Muscle layer of duodenum (tissue), 2 donors: ENCODE data around the gene ASB18.

Source experiments
- H3K27ac ChIP-seq: one replicate; pipeline ENCODE4 v1.7.0; 2013; ENCODE audit warnings: mild to moderate bottlenecking, low read length
- H3K27me3 ChIP-seq: one replicate; pipeline ENCODE4 v1.7.0; 2013; ENCODE audit warnings: low read depth, mild to moderate bottlenecking, control low read depth, low read length
- H3K36me3 ChIP-seq, 2 donors: one replicate each; pipeline ENCODE4 v1.7.0; 2013; ENCODE audit warnings: low read length in 2 of 2, control low read depth in 1 of 2, mild to moderate bottlenecking in 1 of 2; ENCODE audit not compliant: insufficient read depth in 2 of 2, control insufficient read depth in 1 of 2
- H3K4me1 ChIP-seq, 2 donors: one replicate each; pipeline ENCODE4 v1.7.0; 2013; ENCODE audit warnings: low read length in 2 of 2, mild to moderate bottlenecking in 2 of 2, control low read depth in 1 of 2, moderate library complexity in 1 of 2; ENCODE audit not compliant: insufficient read depth in 2 of 2, control insufficient read depth in 1 of 2
- H3K4me3 ChIP-seq, 2 donors: one replicate each; pipeline ENCODE4 v1.7.0; 2013; ENCODE audit warnings: low read length in 2 of 2, low read depth in 1 of 2, mild to moderate bottlenecking in 1 of 2
- H3K9me3 ChIP-seq, 2 donors: one replicate each; pipeline ENCODE4 v1.7.0; 2013; ENCODE audit warnings: low read length in 2 of 2, control low read depth in 1 of 2, mild to moderate bottlenecking in 1 of 2; ENCODE audit not compliant: control insufficient read depth in 1 of 2
- donor health status: healthy.

The ASB18 gene

DNA sequence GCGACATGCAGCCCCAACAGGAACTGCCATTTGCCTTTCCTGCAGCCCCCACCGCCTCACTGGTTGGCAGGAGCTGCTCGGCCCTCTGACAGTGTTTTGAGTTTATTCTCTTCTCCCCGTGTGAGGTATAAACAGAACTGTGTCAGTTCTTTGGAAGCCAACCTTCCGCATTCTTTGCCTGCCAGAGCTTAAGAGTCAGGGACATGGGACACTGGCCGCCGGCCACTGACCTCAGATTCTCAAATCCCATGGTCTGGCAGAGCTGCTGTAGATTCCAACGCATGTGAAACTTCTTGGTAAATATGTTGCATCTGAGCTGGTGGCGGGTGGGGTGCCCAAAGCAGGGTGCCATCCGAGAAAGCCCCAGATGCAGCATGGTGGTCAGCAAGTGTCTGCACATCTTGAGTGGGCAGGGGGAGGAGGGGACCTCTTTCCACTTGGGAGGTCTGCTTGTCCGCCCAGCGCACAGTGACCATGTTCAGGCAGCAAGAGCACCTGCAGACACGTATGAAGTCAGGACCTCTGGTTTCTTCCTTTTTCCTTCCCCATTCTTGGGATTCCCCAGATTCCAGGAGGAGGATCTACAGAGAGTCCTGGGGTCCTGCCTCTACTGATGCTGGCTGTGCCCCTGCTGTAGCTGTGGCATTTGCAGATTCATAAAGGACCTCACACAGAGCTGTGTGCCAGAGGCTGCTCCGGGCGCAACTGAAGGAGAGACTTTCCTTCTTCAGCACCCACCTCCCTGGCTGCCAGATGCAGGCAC is 23.8 kb downstream of the ASB18 start:
- Histone ChIP-seq H3K4me1 (peaks cover 0 to 11% of the 10 kb centered on the region in 2 donors), H3K27ac (no peak overlapping the region), H3K4me3 (no peak overlapping the region), H3K9me3 (no peaks in the 10 kb centered on the region), H3K27me3 (peaks cover 26% of the 10 kb centered on the region), H3K36me3 (no peaks in the 10 kb centered on the region)

DNA sequence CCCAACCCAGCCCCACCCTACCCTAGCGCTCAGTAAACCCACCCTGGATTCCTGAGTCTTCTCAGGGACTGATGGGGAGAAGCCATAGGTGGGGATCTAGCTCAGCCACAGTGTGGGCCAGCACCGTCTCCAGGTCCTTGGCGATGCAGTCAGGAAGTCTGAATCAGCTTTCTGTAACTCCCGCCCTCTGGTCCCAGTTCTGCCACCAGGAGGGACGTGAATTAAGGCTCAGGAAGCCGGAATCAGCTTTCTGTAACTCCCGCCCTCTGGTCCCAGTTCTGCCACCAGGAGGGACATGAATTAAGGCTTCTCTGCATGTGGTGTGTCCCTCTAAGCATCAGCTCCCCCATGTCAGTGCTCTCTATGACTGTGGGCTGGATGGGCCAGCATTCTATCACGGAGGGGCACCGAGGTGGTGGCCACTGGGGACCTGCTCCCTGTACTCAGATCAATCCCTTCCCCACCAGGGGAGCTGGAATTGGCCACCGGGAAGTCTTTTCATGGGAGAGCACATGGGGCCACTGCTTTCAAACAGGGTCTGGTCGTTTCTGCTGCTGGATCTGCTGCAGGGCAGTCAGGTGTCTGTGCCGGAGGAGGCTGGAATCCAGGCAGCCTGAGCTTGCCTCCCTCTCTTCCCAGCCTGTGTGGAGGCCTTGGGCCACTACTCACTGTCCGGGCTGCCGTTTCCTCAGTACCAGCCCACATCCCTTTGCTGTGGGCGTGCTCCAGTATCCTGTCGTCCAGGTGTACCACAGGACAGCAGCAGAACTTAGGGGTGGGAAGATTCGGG is 24.7 kb downstream of the ASB18 start:
- Histone ChIP-seq H3K9me3 (peaks cover 0 to under 1% of the 10 kb centered on the region in 2 donors), H3K27ac (no peak overlapping the region), H3K4me1 (peaks cover 0 to 11% of the 10 kb centered on the region in 2 donors), H3K27me3 (peaks cover 33% of the 10 kb centered on the region), H3K36me3 (no peaks in the 10 kb centered on the region), H3K4me3 (no peak overlapping the region)

DNA sequence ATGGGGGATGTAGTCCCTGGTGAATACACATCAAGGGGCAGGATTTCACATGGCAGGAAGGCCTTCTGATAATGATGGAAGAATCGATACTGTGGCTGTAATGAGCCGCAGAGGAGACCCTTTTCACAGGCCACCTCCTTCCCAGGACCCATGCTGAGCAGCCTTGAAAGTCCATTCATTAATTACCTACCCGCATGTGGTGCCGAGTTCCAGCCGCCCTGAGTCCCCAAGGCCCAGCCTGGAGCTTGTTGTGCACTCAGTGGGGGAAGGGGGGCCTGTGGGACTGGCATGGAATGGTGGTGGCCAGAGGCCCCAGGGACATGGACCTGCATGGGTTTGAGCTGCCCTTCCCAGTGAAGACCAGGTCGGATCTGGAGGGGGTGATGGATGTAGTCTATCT is 25.5 kb downstream of the ASB18 start:
- H3K27ac ChIP-seq = no peak overlapping the region

DNA sequence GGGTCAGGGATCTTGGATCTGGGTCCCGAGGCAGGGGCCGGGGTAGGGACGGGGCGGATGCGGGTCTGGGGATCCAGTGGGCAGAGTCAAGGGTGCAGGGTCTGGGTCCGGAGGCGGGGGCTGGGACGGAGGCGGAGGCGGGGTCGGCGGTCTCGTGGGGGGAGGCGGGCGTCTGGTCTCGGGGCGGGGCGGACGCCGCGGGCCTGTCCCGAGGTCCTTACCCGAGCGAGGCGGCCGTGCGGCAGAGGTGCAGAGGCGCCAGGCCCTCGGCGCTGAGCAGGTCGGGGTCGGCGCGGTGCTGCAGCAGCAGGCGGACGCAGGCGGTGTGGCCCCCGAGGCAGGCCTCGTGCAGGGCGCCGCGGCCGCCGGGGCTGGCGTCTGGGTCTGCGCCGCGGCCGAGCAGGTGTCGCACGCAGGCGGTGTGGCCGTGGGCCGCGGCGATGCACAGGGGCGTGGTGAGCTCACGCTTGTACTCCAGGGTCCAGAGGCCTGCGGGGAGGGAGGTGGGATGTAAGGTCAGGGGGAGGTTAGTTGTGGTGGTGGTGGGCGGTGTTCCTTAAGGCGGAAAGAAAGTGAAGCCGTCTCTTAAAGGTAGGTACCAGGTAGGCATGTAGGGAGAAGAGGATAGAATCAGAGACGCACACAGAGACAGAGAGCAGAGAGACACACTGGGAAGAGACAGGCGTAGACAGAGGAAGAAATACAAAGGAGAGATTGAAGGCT is 26.6 kb downstream of the ASB18 start:
- Histone ChIP-seq H3K36me3 (no peaks in the 10 kb centered on the region), H3K27me3 (peaks cover 40% of the 10 kb centered on the region), H3K27ac (no peak overlapping the region), H3K9me3 (peaks cover 2 to 11% of the 10 kb centered on the region in 2 donors), H3K4me3 (no peak overlapping the region), H3K4me1 (peaks cover 0 to 11% of the 10 kb centered on the region in 2 donors)

More for the DNA sequence above, 25.5 kb downstream of the ASB18 start:
- no peaks in the 10 kb centered on the region for H3K36me3 ChIP-seq
- H3K9me3 ChIP-seq = peaks cover 0 to 7% of the 10 kb centered on the region in 2 donors
- H3K4me3 ChIP-seq = no peak overlapping the region
- H3K27me3 ChIP-seq = peaks cover 38% of the 10 kb centered on the region
- peaks cover 0 to 11% of the 10 kb centered on the region in 2 donors for H3K4me1 ChIP-seq

DNA sequence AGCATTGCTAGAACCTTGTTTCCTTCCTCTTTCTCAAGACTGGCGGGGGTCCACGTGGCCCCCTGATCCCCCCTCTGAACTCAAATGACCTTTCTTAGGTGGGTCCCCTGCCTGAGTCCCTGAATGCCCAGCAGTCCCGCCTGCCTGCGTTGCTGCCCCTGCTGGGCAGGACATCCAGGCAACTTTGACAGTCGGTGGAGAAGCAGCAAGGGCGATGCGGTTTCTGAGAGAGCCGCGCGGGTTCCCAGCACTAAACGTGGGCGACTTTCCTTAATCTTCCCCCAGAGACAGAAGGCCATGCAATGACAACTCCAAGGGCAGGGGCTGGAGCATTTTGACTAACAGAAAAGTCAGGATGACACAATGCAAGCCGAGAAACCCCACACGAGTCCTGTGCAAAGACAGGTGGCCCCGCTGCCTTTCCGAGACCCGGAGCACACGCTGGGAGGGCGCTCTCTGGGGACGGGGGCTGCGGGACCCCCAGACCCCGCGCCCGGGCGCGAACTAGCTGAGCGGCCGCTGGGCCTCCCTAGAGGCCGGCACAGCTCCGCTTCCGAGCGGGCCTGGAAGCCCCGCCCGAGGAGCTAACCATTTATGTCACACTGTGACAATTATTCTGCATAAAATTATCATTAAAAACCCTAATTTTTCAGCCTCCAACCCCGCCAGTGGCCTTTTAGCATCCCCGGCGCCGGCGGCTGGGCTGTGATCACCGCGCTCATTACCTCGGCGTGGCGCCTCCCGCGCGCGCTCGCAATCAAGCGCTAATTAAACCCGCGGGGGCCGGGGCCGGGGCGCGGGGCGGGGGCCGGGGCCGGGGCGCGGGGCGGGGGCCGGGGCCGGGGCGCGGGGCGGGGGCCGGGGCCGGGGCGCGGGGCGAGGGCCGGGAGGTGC is 27.4 kb downstream of the ASB18 start:
- Histone ChIP-seq H3K4me1 (peaks cover 0 to 11% of the 10 kb centered on the region in 2 donors), H3K36me3 (no peaks in the 10 kb centered on the region), H3K4me3 (peak overlapping the region in 1 of 2 donors; percentile 51), H3K9me3 (peaks cover 5 to 11% of the 10 kb centered on the region in 2 donors), H3K27me3 (peaks cover 40% of the 10 kb centered on the region), H3K27ac (no peak overlapping the region)

DNA sequence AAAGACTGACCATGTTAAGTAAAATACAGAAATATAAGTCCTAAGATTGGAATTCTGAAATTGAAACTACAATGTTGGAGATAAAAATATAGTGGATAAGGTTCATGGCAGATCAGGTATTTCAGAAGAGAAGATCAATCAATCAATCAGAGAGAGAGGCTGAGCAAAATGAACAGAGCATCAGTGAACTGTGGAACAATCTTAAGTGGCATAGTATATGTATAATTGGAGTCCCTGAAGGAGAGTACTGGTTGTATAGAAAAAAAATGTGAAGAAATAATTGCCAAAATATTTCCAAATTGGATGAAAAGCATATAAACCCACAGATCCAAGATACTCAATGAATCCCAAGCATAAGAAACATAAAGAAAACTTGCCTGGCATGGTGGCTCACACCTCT is 35.0 kb downstream of the ASB18 start:
- peaks cover 16 to 30% of the 10 kb centered on the region in 2 donors for H3K9me3 ChIP-seq
- H3K4me1 ChIP-seq = no peaks in the 10 kb centered on the region
- no peak overlapping the region for H3K4me3 ChIP-seq
- no peak overlapping the region for H3K27ac ChIP-seq
- peaks cover 6% of the 10 kb centered on the region for H3K27me3 ChIP-seq
- H3K36me3 ChIP-seq = no peaks in the 10 kb centered on the region

DNA sequence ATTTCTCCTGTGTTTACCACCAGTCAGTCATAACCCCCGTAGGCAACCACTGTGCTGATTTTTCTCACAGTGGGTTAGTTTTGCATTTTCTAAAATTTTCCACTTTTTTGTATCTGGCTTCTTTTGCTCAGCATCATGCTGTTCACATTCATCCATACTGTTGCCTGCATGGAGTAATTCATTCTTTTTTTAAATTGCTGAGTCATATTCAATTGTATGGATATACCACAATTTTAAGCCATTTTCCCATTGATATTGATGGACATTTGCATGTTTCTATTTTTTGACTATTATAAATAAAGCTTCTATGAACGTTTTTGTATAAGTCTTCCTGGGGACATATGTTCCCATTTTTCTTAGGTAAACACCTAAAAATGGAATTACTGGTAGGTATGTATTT is 40.5 kb downstream of the ASB18 start:
- H3K4me1 ChIP-seq = no peaks in the 10 kb centered on the region
- no peaks in the 10 kb centered on the region for H3K27me3 ChIP-seq
- H3K36me3 ChIP-seq = no peaks in the 10 kb centered on the region
- peaks cover 10 to 20% of the 10 kb centered on the region in 2 donors for H3K9me3 ChIP-seq
- H3K4me3 ChIP-seq = no peak overlapping the region
- H3K27ac ChIP-seq = no peak overlapping the region

DNA sequence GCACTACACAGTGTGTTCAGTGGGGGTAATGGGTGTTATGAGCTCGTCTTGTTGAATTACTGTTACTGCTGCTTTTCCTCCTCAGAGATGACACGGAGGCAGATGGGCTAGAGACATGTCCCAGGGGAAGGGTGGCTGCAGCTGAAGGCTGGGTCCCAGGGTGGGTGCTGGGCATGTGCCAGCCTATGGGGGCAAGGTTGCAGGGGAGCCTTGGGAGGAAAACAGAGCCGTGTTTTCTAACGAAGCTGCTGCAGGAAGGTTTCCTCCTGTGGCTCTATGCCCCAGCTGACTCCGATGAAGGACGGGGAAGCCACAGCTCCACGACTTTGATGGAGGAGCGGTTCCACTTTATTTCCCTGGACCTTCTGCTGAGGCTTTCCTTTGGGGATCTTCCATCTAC is 42.4 kb downstream of the ASB18 start:
- Histone ChIP-seq H3K27ac (no peak overlapping the region), H3K27me3 (no peaks in the 10 kb centered on the region), H3K4me3 (no peak overlapping the region), H3K9me3 (peaks cover 10 to 16% of the 10 kb centered on the region in 2 donors), H3K4me1 (no peaks in the 10 kb centered on the region), H3K36me3 (no peaks in the 10 kb centered on the region)

DNA sequence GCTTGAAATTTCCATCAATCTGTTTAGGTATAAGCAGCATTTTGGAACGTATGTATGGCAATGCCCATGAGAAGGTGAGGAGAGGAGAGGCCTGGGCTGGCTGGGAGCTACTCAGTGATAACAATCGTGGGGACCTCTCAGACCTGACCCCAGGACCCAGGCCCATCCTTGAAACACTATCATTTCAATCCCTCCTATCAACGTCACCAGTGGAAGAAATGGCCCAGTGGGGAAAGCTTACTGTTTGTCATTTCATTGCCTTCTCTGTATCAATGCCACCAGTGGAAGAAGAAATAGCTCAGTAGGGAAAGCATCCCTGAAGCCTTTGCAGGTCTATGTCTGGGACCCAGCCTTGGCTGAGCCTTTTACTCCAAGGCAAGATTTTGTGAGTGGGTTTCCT is 44.8 kb downstream of the ASB18 start:
- H3K4me1 ChIP-seq = no peaks in the 10 kb centered on the region
- H3K27me3 ChIP-seq = peaks cover 5% of the 10 kb centered on the region
- no peak overlapping the region for H3K27ac ChIP-seq
- H3K9me3 ChIP-seq = peaks cover 7 to 13% of the 10 kb centered on the region in 2 donors
- no peaks in the 10 kb centered on the region for H3K36me3 ChIP-seq
- no peak overlapping the region for H3K4me3 ChIP-seq

DNA sequence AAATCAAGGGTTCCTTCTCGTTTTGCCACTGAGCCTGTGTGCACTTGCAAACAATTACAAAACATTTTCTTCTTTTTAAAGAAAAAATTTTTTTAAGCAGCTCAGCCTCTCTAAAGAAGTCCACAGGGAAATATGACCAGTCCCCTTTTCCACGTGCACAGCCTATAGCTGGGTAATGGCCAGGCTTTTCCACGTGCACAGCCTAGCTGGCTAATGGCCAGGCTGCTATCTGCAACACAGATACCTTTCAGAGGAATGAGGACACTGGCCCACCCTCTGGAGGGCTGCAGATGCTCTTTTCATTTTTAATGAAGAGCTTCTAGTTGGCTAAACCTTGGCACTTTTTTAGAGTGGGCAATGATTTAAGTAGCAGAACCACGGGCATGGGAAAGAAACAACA is 46.3 kb downstream of the ASB18 start:
- Histone ChIP-seq H3K36me3 (no peaks in the 10 kb centered on the region), H3K27ac (no peak overlapping the region)

More for the DNA sequence above, 46.3 kb downstream of the ASB18 start:
- peaks cover 5% of the 10 kb centered on the region for H3K27me3 ChIP-seq
- H3K9me3 ChIP-seq = peaks cover 0 to 1% of the 10 kb centered on the region in 2 donors
- no peaks in the 10 kb centered on the region for H3K4me1 ChIP-seq
- no peak overlapping the region for H3K4me3 ChIP-seq
